D721Med (cell line): Measurements from ENCODE around the gene RPAP2.

Experiments
- DNase-seq: peaks from one replicate; pipeline ENCODE4 v3.0.0; 2011; ENCODE audit warnings: low spot score; ENCODE audit not compliant: insufficient read length
- FAIRE-seq: peaks from 2 replicates; lab custom pipeline; 2011; peaks lifted over from hg19 to GRCh38; lab: Jason Lieb, UNC
- TF ChIP-seq, protein P1 (sequence below): IDR thresholded peaks from 2 replicates; pipeline ENCODE4 v1.5.1; 2012; ENCODE audit warnings: mild to moderate bottlenecking, control low read depth; ENCODE audit not compliant: insufficient read depth; ENCODE audit errors: missing control alignments

RPAP2 gene

GRCh38 chr1:92439291-92439690 is 140.4 kb downstream of the RPAP2 start:
- FAIRE-seq = no peak
- DNase-seq = no peak
- TF ChIP-seq, protein P1, sequence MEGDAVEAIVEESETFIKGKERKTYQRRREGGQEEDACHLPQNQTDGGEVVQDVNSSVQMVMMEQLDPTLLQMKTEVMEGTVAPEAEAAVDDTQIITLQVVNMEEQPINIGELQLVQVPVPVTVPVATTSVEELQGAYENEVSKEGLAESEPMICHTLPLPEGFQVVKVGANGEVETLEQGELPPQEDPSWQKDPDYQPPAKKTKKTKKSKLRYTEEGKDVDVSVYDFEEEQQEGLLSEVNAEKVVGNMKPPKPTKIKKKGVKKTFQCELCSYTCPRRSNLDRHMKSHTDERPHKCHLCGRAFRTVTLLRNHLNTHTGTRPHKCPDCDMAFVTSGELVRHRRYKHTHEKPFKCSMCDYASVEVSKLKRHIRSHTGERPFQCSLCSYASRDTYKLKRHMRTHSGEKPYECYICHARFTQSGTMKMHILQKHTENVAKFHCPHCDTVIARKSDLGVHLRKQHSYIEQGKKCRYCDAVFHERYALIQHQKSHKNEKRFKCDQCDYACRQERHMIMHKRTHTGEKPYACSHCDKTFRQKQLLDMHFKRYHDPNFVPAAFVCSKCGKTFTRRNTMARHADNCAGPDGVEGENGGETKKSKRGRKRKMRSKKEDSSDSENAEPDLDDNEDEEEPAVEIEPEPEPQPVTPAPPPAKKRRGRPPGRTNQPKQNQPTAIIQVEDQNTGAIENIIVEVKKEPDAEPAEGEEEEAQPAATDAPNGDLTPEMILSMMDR = no peak

- DNase-seq = no peak
- no peak for FAIRE-seq
- TF ChIP-seq, protein P1 = no peak
Measured at GRCh38 chr1:92441316-92441696, 142.4 kb downstream of the RPAP2 start.

DNA sequence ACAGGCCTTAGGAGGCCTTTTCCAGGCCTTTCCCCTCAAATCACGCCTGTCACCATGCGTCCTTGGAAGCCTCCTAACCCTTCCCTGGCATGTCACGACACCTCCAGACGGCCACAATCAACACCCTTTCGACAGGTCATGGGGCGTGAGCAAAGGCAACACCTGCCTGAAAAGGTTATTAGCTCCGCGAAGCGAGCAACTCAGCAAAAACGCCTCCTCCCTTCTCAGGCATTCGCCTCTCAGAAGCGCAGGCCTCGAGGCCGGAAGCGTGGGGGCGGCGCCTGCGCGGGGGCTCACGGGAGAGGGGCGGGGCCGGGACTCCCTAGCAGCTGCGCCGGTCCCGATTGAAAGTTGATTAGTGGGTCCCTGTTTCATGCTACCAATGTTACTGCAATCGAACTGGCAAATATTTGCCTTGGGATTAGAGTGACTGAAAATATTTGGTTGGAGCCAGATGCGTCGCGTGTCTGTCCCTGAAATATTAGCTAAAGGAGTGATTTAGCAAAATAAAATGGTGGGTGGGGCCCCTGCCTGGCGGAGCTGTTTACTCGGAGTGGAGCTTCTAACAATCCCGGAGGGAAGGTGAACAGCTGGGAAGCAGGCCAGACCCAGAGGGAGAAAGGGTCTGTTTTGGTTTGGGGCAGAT is 143.0 kb downstream of the RPAP2 start:
- FAIRE-seq = no peak
- TF ChIP-seq, protein P1 = no peak
- DNase-seq = no peak

- TF ChIP-seq, protein P1 = no peak
- DNase-seq = no peak
- FAIRE-seq = no peak
Measured at GRCh38 chr1:92442351-92442750, 143.5 kb downstream of the RPAP2 start.

GRCh38 chr1:92443893-92444292 is 145.0 kb downstream of the RPAP2 start:
- DNase-seq (no peak), FAIRE-seq (no peak)
- TF ChIP-seq, protein P1 = no peak

DNA sequence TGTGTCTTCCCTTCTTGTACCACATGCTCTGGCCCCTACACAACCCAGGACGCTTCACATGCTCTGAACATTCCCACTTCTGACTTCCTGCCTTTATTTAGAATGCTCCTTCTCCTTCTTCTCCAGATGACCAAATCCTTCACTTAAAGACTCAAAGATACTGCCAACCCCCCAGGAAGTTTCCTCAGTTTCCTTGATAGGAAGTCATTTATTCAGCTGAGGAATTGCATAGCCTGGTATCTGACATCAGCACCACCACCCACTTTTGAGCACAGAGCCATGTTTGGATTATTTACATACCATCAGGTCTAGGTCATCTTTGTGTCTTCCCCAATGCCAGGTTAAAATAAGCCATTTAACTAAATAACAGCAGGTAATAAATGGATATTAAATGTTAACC is 145.5 kb downstream of the RPAP2 start:
- FAIRE-seq = no peak
- TF ChIP-seq, protein P1 = no peak
- no peak for DNase-seq

DNA sequence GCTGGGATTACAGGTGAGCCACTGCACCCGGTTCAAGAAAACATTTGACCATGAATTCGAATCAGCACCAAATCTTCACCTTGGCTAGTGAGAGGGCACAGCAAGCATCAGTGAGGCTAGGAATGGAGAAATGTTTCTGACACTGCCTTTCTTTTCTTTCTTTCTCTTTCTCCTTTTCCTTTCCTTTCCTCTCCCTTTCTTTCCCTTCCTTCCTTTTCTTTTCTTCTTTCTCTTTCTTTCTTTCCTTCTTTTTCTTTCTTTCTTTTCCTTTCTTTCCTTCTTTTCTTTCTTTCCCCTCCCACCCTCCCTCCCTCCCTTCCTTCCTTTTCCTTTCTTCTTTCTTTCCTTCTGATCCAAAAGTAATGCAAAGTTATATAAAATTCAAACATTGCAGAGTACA is 147.0 kb downstream of the RPAP2 start:
- no peak for DNase-seq
- TF ChIP-seq, protein P1 = no peak
- no peak for FAIRE-seq
